A549 (cell line): ENCODE results near the gene E2F1. TPM values are rescaled to one million over a fixed set of nuclear protein-coding genes. Genes with fewer than 3 reads are reported as not detected.

Source experiments
- ATAC-seq, 2 experiments: fragments of 200-7000 bp in 1 of 2; fragments of >200 bp in 1 of 2; cut with Nextera tagmentation in 1 of 2; cut with Tn5 transposase in 1 of 2; 3 replicates each; pipeline versions ENCODE4 v1.8.0 to v1.9.1; 2018 to 2020; ENCODE audit warnings: mild to moderate bottlenecking in 1 of 2, moderate library complexity in 1 of 2
- CTCF ChIA-PET: fragments of 300-600 bp; sonication (Branson Sonifier 250); formaldehyde crosslinking; extraction: SDS; loops from one replicate; lab custom pipeline; 2021; ENCODE audit warnings: antibody characterized with exemption, inconsistent platforms; lab: Yijun Ruan, JAX
- POLR2A ChIA-PET: fragments of 350-600 bp; formaldehyde crosslinking; extraction: SDS; loops from one replicate; lab custom pipeline; 2021; ENCODE audit warnings: antibody characterized with exemption, inconsistent platforms; lab: Yijun Ruan, JAX
- DNase-seq, 2 experiments: peaks; one replicate each; pipeline versions ENCODE4 v3.0.0 to v3.0.0-alpha.2; 2011 to 2016; ENCODE audit warnings: low read depth in 1 of 2, low spot score in 1 of 2
- FAIRE-seq: peaks from 2 replicates; lab custom pipeline; 2011; peaks lifted over from hg19 to GRCh38; lab: Jason Lieb, UNC
- H3K27ac ChIP-seq, 2 experiments: fragments of >200 bp; sonication (Bioruptor Twin); formaldehyde crosslinking; 3 replicates each; pipeline ENCODE4 v1.5.1; 2016 to 2017
- H3K4me1 ChIP-seq: fragments of >200 bp; sonication (Bioruptor Twin); formaldehyde crosslinking; 3 replicates; pipeline ENCODE4 v1.6.1; 2016
- H3K4me2 ChIP-seq: fragments of >200 bp; sonication (Bioruptor Twin); formaldehyde crosslinking; 3 replicates; pipeline ENCODE4 v1.6.1; 2016
- H3K4me3 ChIP-seq: fragments of >200 bp; sonication (Bioruptor Twin); formaldehyde crosslinking; 3 replicates; pipeline ENCODE4 v1.5.1; 2016
- H3K9me3 ChIP-seq: fragments of >200 bp; sonication (Bioruptor Twin); formaldehyde crosslinking; 3 replicates; pipeline ENCODE4 v1.6.1; 2016
- CBX2 ChIP-seq: fragments of 200-600 bp; sonication (generic); IDR thresholded peaks from 2 replicates; pipeline ENCODE4 v1.6.1; 2016; ENCODE audit warnings: low read depth, mild to moderate bottlenecking, borderline replicate concordance
- CBX8 ChIP-seq: fragments of 200-600 bp; sonication (generic); IDR thresholded peaks from 2 replicates; pipeline ENCODE4 v1.6.1; 2016
- CHD2 ChIP-seq: fragments of 150-350 bp; IDR thresholded peaks from 2 replicates; pipeline ENCODE4 v1.6.1; 2014; ENCODE audit warnings: low read length; ENCODE audit not compliant: partially characterized antibody
- CTCF ChIP-seq: fragments of >200 bp; sonication (Bioruptor Twin); formaldehyde crosslinking; IDR thresholded peaks from 3 replicates; pipeline ENCODE4 v1.5.1; 2016
- ESRRA ChIP-seq: fragments of 150-350 bp; IDR thresholded peaks from 2 replicates; pipeline ENCODE4 v1.6.1; 2014; ENCODE audit warnings: mild to moderate bottlenecking, low read length, borderline replicate concordance
- HDAC2 ChIP-seq: fragments of 200-600 bp; sonication (generic); IDR thresholded peaks from 2 replicates; pipeline ENCODE4 v1.6.1; 2016
- JUN ChIP-seq, 2 experiments: fragments of >200 bp; sonication (Bioruptor Twin); formaldehyde crosslinking; IDR thresholded peaks; 2 replicates in 1 of 2; 3 replicates in 1 of 2; pipeline ENCODE4 v1.6.1; 2016 to 2017
- MAFK ChIP-seq: fragments of 450-650 bp; IDR thresholded peaks from 2 replicates; pipeline ENCODE4 v1.6.1; 2014; ENCODE audit not compliant: partially characterized antibody
- MAX ChIP-seq: IDR thresholded peaks from 2 replicates; pipeline ENCODE4 v1.6.1; 2012
- MAZ ChIP-seq: fragments of 150-350 bp; IDR thresholded peaks from 2 replicates; pipeline ENCODE4 v1.6.1; 2014; ENCODE audit warnings: antibody characterized with exemption, low read depth, low read length, borderline replicate concordance
- PBX3 ChIP-seq: IDR thresholded peaks from 2 replicates; pipeline ENCODE4 v1.6.1; 2012
- PHF8 ChIP-seq: fragments of 200-600 bp; sonication (generic); IDR thresholded peaks from 2 replicates; pipeline ENCODE4 v1.6.1; 2016; ENCODE audit warnings: low read depth, mild to moderate bottlenecking, antibody characterized with exemption, moderate library complexity, borderline replicate concordance
- POLR2A ChIP-seq: IDR thresholded peaks from 2 replicates; pipeline ENCODE4 v1.6.1; 2012; ENCODE audit warnings: mild to moderate bottlenecking, low read length
- POLR2AphosphoS2 ChIP-seq: conservative IDR thresholded peaks from 2 replicates; pipeline ENCODE4 v1.6.1; 2012; ENCODE audit warnings: low read length, improper control_type of control experiment, inconsistent platforms
- RARB ChIP-seq: fragments of 250-450 bp; sonication (Bioruptor Pico); IDR thresholded peaks from 2 replicates; pipeline ENCODE4 v1.8.0; 2021; ENCODE audit warnings: mild to moderate bottlenecking, moderate library complexity
- RFX5 ChIP-seq: fragments of 450-650 bp; IDR thresholded peaks from 2 replicates; pipeline ENCODE4 v1.7.1; 2014; ENCODE audit warnings: antibody characterized with exemption, mild to moderate bottlenecking, moderate library complexity
- TFCP2L1 ChIP-seq: fragments of 250-450 bp; sonication (Bioruptor Pico); IDR thresholded peaks from 2 replicates; pipeline ENCODE4 v1.5.0; 2021; ENCODE audit warnings: mild to moderate bottlenecking
- ZSCAN20 ChIP-seq: fragments of 250-450 bp; sonication (Bioruptor Pico); IDR thresholded peaks from 2 replicates; pipeline ENCODE4 v1.8.0; 2022; ENCODE audit warnings: mild to moderate bottlenecking, moderate library complexity
- WGBS: methylation state at CpG from one replicate; pipeline ENCODE4 v1.1.6; 2017; ENCODE audit errors: missing lambda C conversion rate; 5-methylcytosine and 5-hydroxymethylcytosine counted together
- polyA plus RNA-seq, 4 experiments: library from polyadenylated mRNA; depleted of rRNA in 3 of 4; stranded (reverse); fragments of >200 nt; fragmentation: RNase III in 1 of 4; extraction: RNeasy Plus Mini Kit Qiagen cat#74134 plus additional on column Dnase treatment in 1 of 4; gene quantifications; 2 replicates in 3 of 4; 3 replicates in 1 of 4; pipeline ENCODE4 v1.2.3, GENCODE V29; 2011 to 2017
- TF ChIP-seq, protein P1 (sequence below): IDR thresholded peaks from 2 replicates; pipeline ENCODE4 v1.6.1; 2012; ENCODE audit warnings: low read depth, borderline replicate concordance
- TF ChIP-seq, protein P2 (sequence below): fragments of >200 bp; sonication (Bioruptor Twin); formaldehyde crosslinking; IDR thresholded peaks from 3 replicates; pipeline ENCODE4 v1.6.1; 2016

Gene E2F1
- polyA plus RNA-seq, 2 of the 4 experiments (the other 2 are of a cell fraction): 17.9 to 35.8 TPM

- ATAC-seq (no peak), FAIRE-seq (no peak), DNase-seq (no peak)
- CTCF ChIA-PET: interaction anchor here (0.9 to 3.3 kb wide), 3 partner anchors 12 to 405 kb away, joined by 3 to 28 read pairs (median 15); no protein-coding TSS in a partner anchor
- Histone ChIP-seq H3K9me3 (no peaks in the 10 kb centered on the region), H3K27ac (peak overlapping the region in 1 of 2 experiments; percentile 95; a peak in 3 of 6 replicates), H3K4me1 (peaks cover 15% of the 10 kb centered on the region), H3K4me2 (peak overlapping the region; percentile 99; the same call in 2 of the 3 replicates), H3K4me3 (no peak overlapping the region)
- WGBS: 95% methylated on average over 2 of the region's 2 CpGs
- TF ChIP-seq MAFK: peak; percentile 84
- TF ChIP-seq RARB: no peak
- TF ChIP-seq POLR2AphosphoS2: no peak
- TF ChIP-seq CHD2: no peak
- TF ChIP-seq, all 56 proteins: peak for 1
- POLR2A ChIA-PET: interaction anchor here (1.3 to 2.2 kb wide), 4 partner anchors 10 to 67 kb away, joined by 3 to 14 read pairs (median 6); partner anchors contain the start of genes PXMP4 and ZNF341
Measured at GRCh38 chr20:33664762-33665144, 21.4 kb downstream of the E2F1 start.

DNA sequence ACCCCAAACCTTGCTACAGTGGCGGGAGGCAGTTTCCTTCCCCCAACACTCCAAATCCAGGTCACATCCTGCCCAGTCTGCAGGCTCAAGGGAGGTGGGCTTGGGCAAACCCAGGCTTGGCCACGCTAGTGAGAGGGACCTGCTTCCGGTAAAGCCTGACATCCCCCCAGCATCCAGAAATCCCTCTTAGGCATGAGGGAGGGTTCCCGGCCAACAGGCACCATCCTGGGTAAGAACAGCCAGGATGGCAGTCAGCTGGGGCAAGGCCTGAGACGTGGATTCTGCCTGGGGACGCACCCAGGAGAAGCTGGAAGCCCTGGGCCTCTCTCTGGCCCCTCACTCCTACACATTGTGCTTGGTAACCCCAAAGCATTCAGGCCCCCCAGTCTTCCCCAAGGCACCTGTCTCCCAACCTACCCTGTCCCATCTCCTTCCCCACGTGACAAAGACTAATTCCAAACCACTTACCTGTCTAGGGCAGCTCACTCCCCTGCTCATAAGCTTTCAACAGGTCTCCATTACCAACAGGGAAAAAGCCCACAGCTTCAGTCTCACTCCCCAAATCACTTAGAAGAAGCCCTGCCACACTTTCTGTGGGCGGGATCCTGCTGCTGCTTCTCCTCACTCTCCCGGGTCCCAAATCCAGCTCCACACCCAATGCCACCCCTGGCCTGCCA lies 22.0 kb downstream of the E2F1 start:
- ATAC-seq: peak; percentile 7 to 9; a peak in 4 of 6 replicates
- 72% methylated on average over 8 of the region's 9 CpGs for WGBS
- peak overlapping the region; percentile 99 for H3K4me2 ChIP-seq
- no peak for FAIRE-seq
- ChIA-PET POLR2A (interaction anchor here (1.0 to 2.2 kb wide), 8 partner anchors 9 to 174 kb away, joined by 3 to 14 read pairs (median 4); partner anchors contain the start of genes CBFA2T2, E2F1, PXMP4 and ZNF341), CTCF (interaction anchor here (0.8 to 3.3 kb wide), 8 partner anchors 8 to 406 kb away, joined by 3 to 28 read pairs (median 4); no protein-coding TSS in a partner anchor)
- DNase-seq: no peak
- TF ChIP-seq PHF8: 0 out of 2 replicates have a peak, but pooled peaks have one; percentile 0
- no peak for TF ChIP-seq HDAC2
- peaks cover 15% of the 10 kb centered on the region for H3K4me1 ChIP-seq
- H3K9me3 ChIP-seq: no peaks in the 10 kb centered on the region
- H3K27ac ChIP-seq: peak overlapping the region; percentile 83 to 95
- H3K4me3 ChIP-seq: peak overlapping the region; percentile 68

GRCh38 chr20:33663161-33664084 lies 22.8 kb downstream of the E2F1 start:
- Histone ChIP-seq H3K4me2 (peak overlapping the region; percentile 99), H3K4me3 (peak overlapping the region; percentile 68)
- POLR2A ChIA-PET: interaction anchor here (0.7 to 2.2 kb wide), 8 partner anchors 10 to 330 kb away, joined by 3 to 14 read pairs (median 4); partner anchors contain the start of genes CBFA2T2, E2F1, RALY and ZNF341
- no peak for TF ChIP-seq CBX8
- no peak for TF ChIP-seq MAZ
- TF ChIP-seq RFX5: no peak
- peak; percentile 51; the same call in 1 of the 2 replicates for TF ChIP-seq PHF8
- TF ChIP-seq ZSCAN20 (CRISPR knock-in tag): no peak
- TF ChIP-seq MAX: peak; percentile 64
- no peak for TF ChIP-seq CBX2
- TF ChIP-seq TFCP2L1: no peak
- peak; percentile 61; the same call in 1 of the 2 replicates for TF ChIP-seq PBX3
- peak in 1 of 2 experiments; percentile 95; a peak in 4 of 5 replicates for TF ChIP-seq JUN (IDR thresholded peaks at IDR 0.05)
- peak; percentile 78 for TF ChIP-seq POLR2A
- TF ChIP-seq CTCF: no peak
- TF ChIP-seq, protein P1, sequence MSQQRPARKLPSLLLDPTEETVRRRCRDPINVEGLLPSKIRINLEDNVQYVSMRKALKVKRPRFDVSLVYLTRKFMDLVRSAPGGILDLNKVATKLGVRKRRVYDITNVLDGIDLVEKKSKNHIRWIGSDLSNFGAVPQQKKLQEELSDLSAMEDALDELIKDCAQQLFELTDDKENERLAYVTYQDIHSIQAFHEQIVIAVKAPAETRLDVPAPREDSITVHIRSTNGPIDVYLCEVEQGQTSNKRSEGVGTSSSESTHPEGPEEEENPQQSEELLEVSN: peak; percentile 72
- no peak for TF ChIP-seq MAFK
- TF ChIP-seq, protein P2, sequence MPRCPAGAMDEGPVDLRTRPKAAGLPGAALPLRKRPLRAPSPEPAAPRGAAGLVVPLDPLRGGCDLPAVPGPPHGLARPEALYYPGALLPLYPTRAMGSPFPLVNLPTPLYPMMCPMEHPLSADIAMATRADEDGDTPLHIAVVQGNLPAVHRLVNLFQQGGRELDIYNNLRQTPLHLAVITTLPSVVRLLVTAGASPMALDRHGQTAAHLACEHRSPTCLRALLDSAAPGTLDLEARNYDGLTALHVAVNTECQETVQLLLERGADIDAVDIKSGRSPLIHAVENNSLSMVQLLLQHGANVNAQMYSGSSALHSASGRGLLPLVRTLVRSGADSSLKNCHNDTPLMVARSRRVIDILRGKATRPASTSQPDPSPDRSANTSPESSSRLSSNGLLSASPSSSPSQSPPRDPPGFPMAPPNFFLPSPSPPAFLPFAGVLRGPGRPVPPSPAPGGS: peak; percentile 87; the same call in 1 of the 3 replicates
- TF ChIP-seq ESRRA: no peak
- TF ChIP-seq, all 56 proteins: peak for 7
- Histone ChIP-seq H3K9me3 (no peaks in the 10 kb centered on the region), H3K27ac (peak overlapping the region; percentile 83 to 95), H3K4me1 (peaks cover 15% of the 10 kb centered on the region)
- FAIRE-seq: no peak
- CTCF ChIA-PET: interaction anchor here (0.5 to 3.3 kb wide), 10 partner anchors 8 to 217 kb away, joined by 3 to 28 read pairs (median 3); no protein-coding TSS in a partner anchor
- ATAC-seq: peak; percentile 86 to 93
- DNase-seq: peak; percentile 68 to 73
- WGBS: 3% methylated on average over 53 of the region's 84 CpGs
